Measurements from ENCODE around the gene AJAP1.

AJAP1 gene

GRCh38 chr1:4658643-4659628, 4.5 kb downstream of the AJAP1 start:
- DNase-seq = no peak

GRCh38 chr1:4660917-4661594, 6.6 kb downstream of the AJAP1 start:
- DNase-seq = no peak

- DNase-seq = no peak
Measured at GRCh38 chr1:4661595-4661917, 7.1 kb downstream of the AJAP1 start.

DNA sequence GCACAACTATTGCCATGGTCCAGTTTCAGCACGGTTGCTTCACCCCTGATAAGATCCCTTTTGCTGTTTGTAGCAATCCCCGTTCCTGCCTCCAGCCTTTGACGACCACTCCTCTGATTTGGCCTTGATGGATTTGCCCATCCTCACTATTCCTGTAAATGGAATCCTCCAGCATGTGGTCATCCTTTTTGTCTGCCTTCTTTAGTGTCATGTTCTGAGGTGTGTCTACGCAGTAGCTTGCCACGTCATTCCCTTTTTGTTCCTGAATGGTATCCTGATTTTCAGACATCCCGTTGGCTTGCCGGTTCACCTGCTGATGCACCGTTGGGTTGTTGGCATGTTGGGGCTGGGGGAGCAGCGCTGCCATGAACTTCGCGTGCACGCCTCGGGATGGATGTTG, 7.8 kb downstream of the AJAP1 start:
- no peak for DNase-seq

DNA sequence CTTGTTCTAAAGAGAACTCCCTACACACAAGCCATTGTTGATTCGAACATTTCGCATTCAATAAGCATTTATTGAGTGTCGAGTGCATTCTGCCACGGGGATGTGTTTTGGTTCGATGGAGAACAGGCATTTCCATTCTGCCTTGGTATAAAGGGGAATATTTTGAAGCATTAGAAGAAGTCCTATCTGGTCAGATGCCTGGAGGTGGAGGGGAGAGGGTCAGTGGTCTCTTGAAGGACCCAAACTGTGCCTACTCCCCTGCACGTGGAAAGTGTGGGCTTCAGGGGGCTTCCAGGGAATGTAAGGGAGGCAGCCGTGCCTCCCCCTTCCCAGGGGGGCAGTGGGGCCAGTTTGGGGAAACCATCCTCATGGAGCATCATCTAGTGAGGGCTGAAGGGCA, 8.3 kb downstream of the AJAP1 start:
- no peak for DNase-seq

- DNase-seq = no peak
Measured at GRCh38 chr1:4664095-4664494, 9.7 kb downstream of the AJAP1 start.

GRCh38 chr1:4664606-4665005, 10.2 kb downstream of the AJAP1 start:
- DNase-seq = no peak

DNA sequence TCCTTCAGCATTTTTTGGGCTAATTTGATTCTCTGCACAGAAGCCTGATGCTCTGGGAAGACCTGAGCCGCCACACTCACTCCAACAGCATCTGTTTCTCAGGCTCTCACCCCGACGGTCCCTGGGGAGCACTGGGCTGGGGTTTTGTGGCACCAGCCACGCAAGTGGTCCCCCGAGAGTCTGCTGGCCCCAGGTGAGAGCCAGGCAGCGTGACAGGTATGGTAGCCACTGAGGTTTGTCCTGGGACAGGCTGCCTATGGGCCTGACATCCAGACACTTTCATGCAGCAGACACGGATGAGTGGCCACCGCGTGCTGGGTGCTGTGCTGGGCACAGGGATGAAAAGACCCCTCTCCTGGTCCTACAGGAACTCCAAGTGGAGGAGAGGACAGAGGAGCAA, 11.0 kb downstream of the AJAP1 start:
- no peak for DNase-seq

- peak; percentile 46 for DNase-seq
Measured at GRCh38 chr1:4666683-4667082, 12.3 kb downstream of the AJAP1 start.

DNA sequence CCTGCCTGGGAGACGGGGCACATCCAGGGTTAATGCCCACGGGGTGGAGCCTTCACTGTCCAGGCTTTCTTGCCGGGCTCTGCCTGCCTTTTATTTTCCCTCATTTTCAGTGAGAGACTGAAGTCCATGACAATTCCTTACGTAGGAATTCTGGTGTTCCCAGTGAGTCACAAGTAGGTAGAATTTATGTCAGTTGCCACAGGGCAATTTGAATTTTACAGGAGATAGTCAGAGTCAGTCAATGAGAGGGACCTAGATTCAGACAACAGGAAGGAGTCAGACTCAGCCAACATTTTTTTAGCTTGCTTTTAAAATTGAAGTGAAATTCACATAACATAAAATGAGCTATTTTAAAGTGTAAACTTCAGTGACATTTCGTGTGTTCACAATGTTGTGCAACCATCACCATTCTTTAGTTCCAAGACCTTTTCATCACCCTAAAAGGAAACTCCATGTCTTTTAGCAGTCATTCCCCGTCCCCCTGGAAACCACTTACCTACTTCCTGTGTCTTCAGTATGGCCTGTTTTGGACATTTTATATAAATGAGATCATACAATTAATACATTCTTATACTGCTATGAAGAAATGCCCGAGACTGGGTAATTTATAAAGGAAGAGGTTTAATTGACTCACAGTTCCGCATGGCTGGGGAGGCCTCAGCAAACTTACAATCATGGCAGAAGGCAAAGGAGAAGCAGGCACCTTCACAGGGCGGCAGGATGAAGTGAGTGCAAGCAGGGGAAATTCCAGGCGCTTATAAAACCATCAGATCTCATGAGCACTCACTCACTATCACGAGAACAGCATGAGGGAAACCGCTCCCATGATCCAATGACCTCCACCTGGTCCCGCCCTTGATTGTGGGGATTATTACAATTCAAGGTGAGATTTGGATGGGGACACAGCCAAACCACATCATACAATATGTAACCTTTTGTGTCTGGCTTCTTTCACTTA, 14.6 kb downstream of the AJAP1 start:
- DNase-seq = peak; percentile 75

DNA sequence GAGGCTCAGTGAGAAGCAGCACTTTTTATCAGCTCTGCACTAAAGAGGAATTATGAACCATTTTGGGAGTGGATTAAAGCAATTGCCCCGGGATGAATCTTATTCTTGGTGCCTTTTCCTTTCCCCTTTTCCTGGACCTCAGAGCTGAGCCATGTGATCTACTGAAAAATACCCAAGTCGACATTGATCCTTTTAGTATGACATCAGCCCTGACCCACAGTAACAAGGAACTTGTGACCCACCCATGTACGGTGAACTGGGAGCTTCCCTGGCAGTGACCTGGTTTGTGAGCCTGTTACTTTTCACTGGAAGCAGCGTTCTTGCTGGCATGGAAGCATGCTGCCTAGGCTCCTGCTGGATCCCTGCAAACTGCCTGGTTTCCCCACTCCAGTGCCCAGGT, 15.9 kb downstream of the AJAP1 start:
- DNase-seq = no peak

DNA sequence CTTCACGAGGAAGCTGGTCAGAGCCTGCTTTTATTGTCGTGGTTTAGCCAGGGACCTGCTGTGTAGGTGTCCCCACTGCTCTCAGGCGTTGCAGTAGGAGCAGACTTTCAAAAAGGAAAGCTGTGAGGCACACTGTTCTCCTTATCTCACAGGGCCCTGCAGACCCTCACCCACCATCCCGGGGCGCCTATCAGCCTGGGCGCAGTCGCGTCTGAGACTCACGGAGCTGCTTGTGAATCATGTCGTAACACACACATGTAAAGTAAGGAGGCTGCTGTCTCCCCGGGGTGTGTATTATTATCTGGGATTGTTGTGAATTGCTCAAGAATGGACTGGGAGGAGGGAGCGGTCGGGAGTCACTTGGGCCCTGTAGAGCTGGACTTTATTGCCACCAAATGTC, 17.4 kb downstream of the AJAP1 start:
- DNase-seq = no peak

GRCh38 chr1:4673494-4673893, 19.1 kb downstream of the AJAP1 start:
- no peak for DNase-seq

GRCh38 chr1:4674117-4674516, 19.7 kb downstream of the AJAP1 start:
- DNase-seq = no peak

DNA sequence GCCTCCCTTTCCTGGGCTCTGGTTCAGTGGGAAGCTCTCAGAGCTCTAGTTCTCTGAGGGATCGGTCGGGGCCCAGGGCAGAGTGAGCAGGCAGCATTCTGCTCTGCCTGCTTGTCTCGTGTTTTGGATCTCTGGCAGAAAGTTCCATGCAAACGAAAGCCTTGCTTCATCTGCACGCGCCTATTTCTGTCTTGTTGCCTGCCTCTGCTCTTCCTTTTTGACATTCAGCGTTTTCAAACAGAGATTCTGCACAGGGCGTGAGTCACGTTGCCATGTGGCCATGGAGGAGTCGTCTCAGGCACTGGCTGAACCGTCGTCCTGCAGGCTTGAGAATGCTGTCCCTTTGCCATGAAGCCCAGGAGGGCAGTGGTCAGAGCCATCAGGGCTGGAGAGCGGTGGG, 20.3 kb downstream of the AJAP1 start:
- no peak for DNase-seq

GRCh38 chr1:4675454-4676186, 21.2 kb downstream of the AJAP1 start:
- DNase-seq = no peak

DNA sequence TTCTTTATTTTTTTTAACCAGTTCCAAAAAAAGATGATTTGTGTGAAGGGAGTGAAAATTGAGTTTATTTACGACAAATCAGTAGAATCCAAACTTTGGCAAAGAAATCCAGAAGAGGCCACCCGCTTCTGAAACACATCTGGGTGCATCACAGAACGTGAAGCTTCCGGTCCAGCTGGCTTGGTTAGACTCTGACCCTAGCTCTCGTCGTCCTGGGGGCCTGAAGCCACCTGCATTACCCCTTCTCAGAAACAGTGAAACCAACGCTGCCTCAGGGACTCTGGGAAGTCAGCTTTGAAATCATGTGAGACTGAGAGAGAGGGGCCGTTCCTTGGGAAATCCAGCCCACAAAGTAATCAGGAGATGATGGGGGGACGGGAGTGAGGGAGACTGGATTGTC, 21.8 kb downstream of the AJAP1 start:
- DNase-seq = no peak

DNA sequence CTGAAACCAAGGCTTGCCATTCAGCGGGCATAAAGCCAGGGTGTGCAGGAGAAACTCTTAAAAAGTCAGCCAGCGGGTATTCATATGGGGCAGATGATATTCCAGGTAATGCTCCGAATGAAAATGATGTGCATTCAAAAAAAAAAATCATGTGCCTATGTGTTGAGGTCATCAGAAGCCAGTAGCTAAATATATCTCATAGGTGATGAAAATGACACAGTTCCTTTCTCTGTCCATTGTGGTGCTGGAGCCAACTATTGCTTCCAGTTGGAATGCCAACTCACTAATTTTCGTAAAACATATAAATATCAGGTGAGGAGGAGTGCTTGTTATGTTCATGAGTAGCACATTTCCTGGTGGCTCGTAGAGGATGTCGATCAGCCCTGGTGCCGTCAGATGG, 23.2 kb downstream of the AJAP1 start:
- no peak for DNase-seq

GRCh38 chr1:4678066-4678717, 23.8 kb downstream of the AJAP1 start:
- no peak for DNase-seq

- no peak for DNase-seq
Measured at GRCh38 chr1:4681026-4681425, 26.6 kb downstream of the AJAP1 start.

- DNase-seq = no peak
Measured at GRCh38 chr1:4682607-4683220, 28.3 kb downstream of the AJAP1 start.

GRCh38 chr1:4684136-4684535, 29.7 kb downstream of the AJAP1 start:
- DNase-seq = peak; percentile 11

Measured in fibroblast of upper back skin (primary cell).